ENCODE results near the gene HEATR5A.
"Not testable (repeated sequence)": the region's sequence is repeated elsewhere in the genome, so short reads cannot be mapped to it uniquely, and the experiment has no call there.

HEATR5A gene

GRCh38 chr14:31320922-31321766 lies 99.2 kb downstream of the HEATR5A start:
- DNase-seq, result no peak

- DNase-seq, result no peak
Observed at GRCh38 chr14:31320216-31320615, 100.1 kb downstream of the HEATR5A start.

DNA sequence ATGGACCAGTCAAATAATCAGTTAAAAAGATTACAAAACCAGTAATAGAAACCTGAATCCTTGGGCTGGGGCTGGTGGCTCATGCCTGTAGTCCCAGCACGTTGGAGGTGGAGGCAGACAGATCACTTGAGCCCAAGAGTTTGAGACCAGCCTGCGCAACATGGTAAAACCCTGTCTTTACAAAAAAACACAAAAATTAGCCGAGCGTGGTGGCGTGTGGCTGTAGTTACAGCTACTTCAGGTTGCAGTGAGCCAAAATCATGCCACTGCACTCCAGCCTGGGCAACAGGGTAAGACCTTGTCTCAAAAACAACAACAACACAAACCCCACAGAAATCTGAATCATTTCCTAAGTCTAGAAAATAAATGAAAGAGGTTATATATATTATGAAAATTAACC lies 100.6 kb downstream of the HEATR5A start:
- no peak for DNase-seq

DNA sequence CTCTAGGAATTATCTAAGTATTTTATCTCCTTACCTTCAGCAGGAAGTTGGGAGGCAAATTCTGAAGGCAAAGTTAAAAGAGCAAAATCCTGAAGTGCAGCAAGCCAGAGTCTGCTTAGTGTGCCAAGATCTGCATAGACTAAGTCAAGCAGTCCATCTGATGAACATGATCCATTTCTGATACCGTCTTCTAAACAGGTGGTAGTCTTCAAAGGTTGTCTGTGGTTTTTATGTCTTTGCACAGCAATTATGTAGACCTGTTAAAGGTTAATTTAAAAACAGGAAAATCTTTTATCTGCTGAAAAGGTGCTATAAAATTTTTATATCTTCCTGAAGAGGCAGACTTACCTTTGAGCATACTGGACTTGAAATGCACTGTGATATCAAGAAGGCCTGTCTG lies 107.4 kb downstream of the HEATR5A start:
- DNase-seq, result no peak

- not testable (repeated sequence) for DNase-seq
Observed at GRCh38 chr14:31312370-31312769, 108.0 kb downstream of the HEATR5A start.

DNA sequence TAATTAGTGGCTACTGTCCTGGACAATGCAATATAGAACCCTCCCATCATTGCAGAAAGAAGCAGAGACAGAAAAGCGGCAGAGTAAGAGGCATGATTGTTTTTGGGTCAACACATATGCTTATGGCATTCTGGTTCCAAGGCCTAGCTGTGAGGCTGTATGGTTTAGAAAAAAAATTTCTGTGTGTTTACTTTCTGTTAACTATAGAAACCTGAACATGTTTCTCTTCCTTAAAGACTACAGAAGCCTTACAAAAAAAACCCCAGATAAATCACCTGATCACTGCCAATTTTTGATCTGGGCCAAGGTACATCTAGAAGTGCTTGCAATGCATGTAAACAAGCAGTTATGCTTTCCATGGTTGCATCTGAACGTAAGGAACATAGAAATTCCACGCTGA lies 112.7 kb downstream of the HEATR5A start:
- no peak for DNase-seq

GRCh38 chr14:31307198-31307597 lies 113.2 kb downstream of the HEATR5A start:
- no peak for DNase-seq

DNA sequence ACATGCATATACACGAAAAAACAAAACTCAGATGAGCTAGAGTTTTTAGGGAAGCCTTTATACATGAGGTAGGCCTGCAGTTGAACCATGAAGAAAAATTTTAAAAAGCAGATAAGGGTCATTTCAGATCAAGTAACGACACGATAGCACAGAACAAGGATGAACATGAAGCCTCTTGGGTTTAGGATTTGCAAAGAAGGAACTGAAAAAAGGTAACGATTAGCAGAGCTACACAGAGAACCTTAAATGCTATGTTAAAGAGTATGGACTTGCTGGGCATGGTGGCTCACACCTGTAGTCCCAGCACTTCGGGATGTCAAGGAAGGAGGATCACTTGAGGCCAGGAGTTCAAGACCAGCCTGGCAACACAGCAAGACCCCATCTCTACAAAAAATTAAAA lies 116.7 kb downstream of the HEATR5A start:
- DNase-seq, result no peak

- DNase-seq, result no peak
Observed at GRCh38 chr14:31300883-31301282, 119.5 kb downstream of the HEATR5A start.

DNA sequence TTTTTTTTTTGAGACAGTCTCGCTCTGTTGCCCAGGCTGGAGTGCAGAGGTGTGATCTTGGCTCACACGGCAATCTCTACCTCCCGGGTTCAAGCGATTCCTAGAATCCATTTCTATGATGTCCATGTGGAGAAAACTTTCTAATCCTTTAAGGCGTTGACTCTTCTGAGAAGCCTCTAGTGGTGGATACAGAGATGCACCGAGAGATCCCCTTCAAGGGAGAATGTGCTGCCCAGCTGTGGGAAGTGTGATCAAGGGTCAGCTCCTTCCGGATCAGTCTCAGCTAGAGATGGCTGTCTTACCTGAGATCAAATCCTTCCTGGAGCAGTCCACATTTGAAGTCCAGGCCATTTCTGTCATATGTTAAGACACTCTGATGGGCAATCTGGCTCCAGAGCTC lies 120.1 kb downstream of the HEATR5A start:
- no peak for DNase-seq

- DNase-seq, result no peak
Observed at GRCh38 chr14:31297701-31298344, 122.5 kb downstream of the HEATR5A start.

- no peak for DNase-seq
Observed at GRCh38 chr14:31297112-31297511, 123.2 kb downstream of the HEATR5A start.

- DNase-seq, result no peak
Observed at GRCh38 chr14:31294746-31295405, 125.5 kb downstream of the HEATR5A start.

GRCh38 chr14:31292937-31293616 lies 127.3 kb downstream of the HEATR5A start:
- DNase-seq, result no peak

GRCh38 chr14:31291210-31291609 lies 129.1 kb downstream of the HEATR5A start:
- DNase-seq, result no peak

- no peak for DNase-seq
Observed at GRCh38 chr14:31287294-31287972, 132.9 kb downstream of the HEATR5A start.

DNA sequence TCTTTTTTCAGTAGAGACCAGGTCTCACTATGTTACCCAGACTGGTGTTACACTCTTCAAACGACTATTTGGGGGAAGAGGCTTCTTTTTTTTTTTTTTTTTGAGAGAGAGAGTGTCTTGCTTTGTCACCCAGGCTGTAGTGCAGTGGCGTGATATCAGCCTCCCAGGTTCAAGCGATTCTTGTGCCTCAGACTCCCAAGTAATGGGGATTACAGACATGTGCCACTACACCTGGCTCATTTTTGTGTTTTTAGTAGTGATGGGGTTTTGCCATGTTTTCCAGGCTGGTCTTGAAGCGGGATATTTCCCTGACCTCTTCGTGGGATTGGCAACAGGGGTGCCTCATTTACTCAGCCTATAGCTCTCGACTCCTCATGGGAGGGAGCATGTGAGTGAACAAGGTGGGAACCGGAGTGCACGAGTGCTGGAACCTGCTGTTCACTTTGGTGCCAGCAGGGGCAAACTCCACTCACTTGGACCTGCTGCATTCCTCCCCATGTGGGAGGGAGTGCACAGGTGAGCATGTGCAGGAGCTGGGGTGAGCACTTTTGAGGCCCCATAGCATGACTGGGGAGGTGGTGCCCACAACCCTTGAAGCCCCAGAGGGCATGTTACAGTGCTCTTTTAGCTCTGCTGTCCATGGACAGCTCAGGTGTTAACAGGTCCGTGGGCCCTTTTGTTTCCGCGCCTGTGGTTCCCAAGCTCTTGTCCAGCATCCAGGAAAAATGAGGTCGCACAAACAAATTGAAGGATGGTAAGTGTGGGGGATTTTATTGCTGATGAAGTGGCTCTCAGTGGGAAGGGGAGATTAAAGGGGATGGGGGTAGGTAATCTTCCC lies 133.7 kb downstream of the HEATR5A start:
- DNase-seq, result no peak

DNA sequence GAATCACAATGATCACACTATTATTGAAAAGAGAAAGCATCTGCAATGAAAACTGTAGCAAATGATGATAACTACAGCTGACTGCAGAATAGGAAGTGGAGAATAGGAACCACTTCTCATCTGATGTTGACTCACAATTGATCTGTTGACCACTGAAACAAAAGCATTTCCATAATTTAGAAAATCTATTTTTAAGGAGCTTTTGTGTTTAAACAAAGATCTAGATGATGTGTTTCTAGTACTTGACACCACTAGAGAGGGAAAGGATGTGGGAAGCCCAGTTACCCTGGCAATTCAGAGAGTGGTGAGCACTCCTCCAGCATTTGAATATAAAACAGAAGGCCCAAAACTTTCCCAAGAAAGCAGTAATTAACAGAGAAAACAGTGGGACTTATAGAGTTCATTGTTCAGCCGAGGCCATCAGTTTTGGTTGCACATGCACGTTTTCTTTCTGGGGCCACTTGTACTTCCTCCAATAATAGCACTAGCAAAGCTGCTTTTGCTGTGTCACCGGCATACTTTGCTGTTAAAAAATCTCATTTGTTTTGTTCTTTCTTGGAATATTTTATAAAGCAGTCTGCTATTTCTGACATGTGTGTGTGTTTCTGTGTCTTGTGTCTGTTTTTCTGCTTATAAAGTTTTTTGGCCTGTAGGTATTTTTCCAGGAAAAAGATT lies 136.6 kb downstream of the HEATR5A start:
- no peak for DNase-seq

GRCh38 chr14:31283153-31283552 lies 137.2 kb downstream of the HEATR5A start:
- DNase-seq, result no peak

DNA sequence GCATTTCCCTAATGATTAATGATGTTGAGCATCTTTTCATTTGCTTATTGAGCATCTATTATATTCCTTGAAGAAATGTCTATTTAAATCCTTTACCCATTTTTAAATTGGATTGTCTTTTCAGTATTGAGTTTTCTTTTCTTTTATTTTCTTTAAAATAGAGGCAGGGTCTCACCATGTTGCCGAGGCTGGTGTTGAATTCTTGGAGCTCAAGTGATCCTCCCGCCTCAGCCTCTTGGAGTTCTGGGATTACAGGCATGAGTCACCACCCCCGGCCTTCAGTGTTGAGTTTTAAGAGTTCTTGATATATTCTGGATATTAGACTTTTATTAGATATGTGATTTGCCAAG lies 139.5 kb downstream of the HEATR5A start:
- DNase-seq, result no peak

All from eye (tissue), 1 donor.